Right lobe of liver (tissue), 6 donors: Measurements from ENCODE around the gene TMEM207. TPM values are rescaled to one million over a fixed set of nuclear protein-coding genes. Genes with fewer than 3 reads are reported as not detected.

Experiments used
- ATAC-seq, 4 donors: fragments of 200-7000 bp; cut with Tn5 transposase; one replicate each; pipeline ENCODE4 v1.9.1; 2020; ENCODE audit warnings: mild to moderate bottlenecking in 4 of 4, moderate library complexity in 4 of 4
- DNase-seq, 3 donors: peaks; one replicate each; pipeline ENCODE4 v3.0.0-alpha.2; 2020
- H3K27ac ChIP-seq, 3 donors: fragments of 200-600 bp; one replicate each; pipeline ENCODE4 v1.8.0; 2022
- H3K27me3 ChIP-seq, 2 donors: fragments of 200-600 bp; one replicate each; pipeline ENCODE4 v1.8.0; 2022
- H3K36me3 ChIP-seq, 4 donors: fragments of 200-600 bp; sonication (generic) in 1 of 4; one replicate each; pipeline versions ENCODE4 v1.5.1 to v1.8.0; 2017 to 2022; ENCODE audit warnings: control low read depth in 1 of 4
- H3K4me1 ChIP-seq, 4 donors: fragments of 200-600 bp; sonication (generic) in 1 of 4; one replicate each; pipeline versions ENCODE4 v1.5.1 to v1.8.0; 2017 to 2022; ENCODE audit warnings: control low read depth in 1 of 4
- H3K4me3 ChIP-seq, 3 donors: fragments of 200-600 bp; one replicate each; pipeline ENCODE4 v1.8.0; 2022
- H3K9me3 ChIP-seq, 4 donors: fragments of 200-600 bp; sonication (generic) in 1 of 4; one replicate each; pipeline versions ENCODE4 v1.5.1 to v1.8.0; 2017 to 2022; ENCODE audit warnings: control low read depth in 1 of 4
- CTCF ChIP-seq, 4 donors: fragments of 200-600 bp in 3 of 4; fragments of 450-650 bp in 1 of 4; IDR thresholded peaks; one replicate each; pipeline versions ENCODE4 v1.5.1 to v1.8.0; 2016 to 2022; ENCODE audit warnings: antibody characterized with exemption in 4 of 4, mild to moderate bottlenecking in 2 of 4
- POLR2A ChIP-seq: fragments of 450-650 bp; IDR thresholded peaks from one replicate; pipeline ENCODE4 v1.6.1; 2017; ENCODE audit warnings: antibody characterized with exemption, mild to moderate bottlenecking
- WGBS: methylation state at CpG from one replicate; pipeline ENCODE4 v1.1.6; 2018; ENCODE audit warnings: low coverage, low lambda C conversion rate; ENCODE audit not compliant: insufficient coverage; ENCODE audit errors: missing lambda C conversion rate; 5-methylcytosine and 5-hydroxymethylcytosine counted together
- intact Hi-C, 2 donors: fragments of 100-400 bp; cut with DNase I; formaldehyde crosslinking; loops; one replicate each; pipeline versions ENCODE4 v1.11.2 to v1.14.1; 2022
- total RNA-seq, 6 experiments: library from RNA; depleted of rRNA in 2 of 6; stranded (reverse); fragments of >200 nt in 2 of 6; fragmentation: NEBNext Ultra II Directional in 3 of 6; extraction: Animal tissue kit (Norgen Biotek cat#: 25700) in 3 of 6; gene quantifications; one replicate each; pipeline versions ENCODE4 v1.1.0 to v1.2.4, GENCODE V29; 2016 to 2023
- donor health status: DM: no; HTN: yes; CAD: no.
- donor health status: DM: no; HTN: no; CAD: no.
- donor health status: DM: no; HTN: no; CAD: no.
- donor health status: DM: no; HTN: yes; CAD: no.
- donor health status: DM: no; HTN: yes; CAD: no.

The TMEM207 gene
- total RNA-seq, 6 experiments from 2014 or later: not detected

GRCh38 chr3:190385731-190386688 lies 63.7 kb downstream of the TMEM207 start:
- Histone ChIP-seq H3K27me3 (no peaks in the 10 kb centered on the region), H3K27ac (no peak overlapping the region), H3K9me3 (no peaks in the 10 kb centered on the region), H3K4me1 (no peaks in the 10 kb centered on the region), H3K36me3 (no peaks in the 10 kb centered on the region), H3K4me3 (no peak overlapping the region)
- 53% methylated on average over 7 of the region's 8 CpGs for WGBS
- no peak for TF ChIP-seq CTCF (IDR thresholded peaks at IDR 0.05)
- no peak for TF ChIP-seq POLR2A
- DNase-seq (no peak), ATAC-seq (peak in 1 of 4 donors; percentile 27)
- intact Hi-C loops: no loop called here

GRCh38 chr3:190384309-190384756 lies 65.4 kb downstream of the TMEM207 start:
- WGBS: 4% methylated on average over 2 of the region's 2 CpGs
- no peak overlapping the region for H3K4me3 ChIP-seq
- no peaks in the 10 kb centered on the region for H3K4me1 ChIP-seq
- no peaks in the 10 kb centered on the region for H3K27me3 ChIP-seq
- ATAC-seq: peak; percentile 98 to 100 (median 100)
- H3K36me3 ChIP-seq: no peaks in the 10 kb centered on the region
- peak; percentile 49 to 78 (median 66) for DNase-seq
- H3K9me3 ChIP-seq: no peaks in the 10 kb centered on the region
- TF ChIP-seq CTCF (IDR thresholded peaks at IDR 0.05) (peak; percentile 83 to 91 (median 88)), POLR2A (no peak)
- H3K27ac ChIP-seq: no peak overlapping the region
- intact Hi-C loops: no loop called here

- no peak for ATAC-seq
- Histone ChIP-seq H3K9me3 (no peaks in the 10 kb centered on the region), H3K27ac (no peak overlapping the region), H3K4me1 (peaks cover 0 to 9% (median 0%) of the 10 kb centered on the region in 4 donors), H3K4me3 (no peak overlapping the region), H3K36me3 (no peaks in the 10 kb centered on the region), H3K27me3 (no peaks in the 10 kb centered on the region)
- no peak for DNase-seq
- intact Hi-C loops: no loop called here
- no peak for TF ChIP-seq CTCF (IDR thresholded peaks at IDR 0.05)
- no peak for TF ChIP-seq POLR2A
Measured at GRCh38 chr3:190382082-190382481, 67.6 kb downstream of the TMEM207 start.

- H3K4me1 ChIP-seq: peaks cover 0 to 9% (median 0%) of the 10 kb centered on the region in 4 donors
- no peaks in the 10 kb centered on the region for H3K9me3 ChIP-seq
- DNase-seq (no peak), ATAC-seq (no peak)
- intact Hi-C loops: no loop called here
- no peak overlapping the region for H3K27ac ChIP-seq
- no peaks in the 10 kb centered on the region for H3K36me3 ChIP-seq
- TF ChIP-seq CTCF (IDR thresholded peaks at IDR 0.05) (no peak), POLR2A (no peak)
- H3K27me3 ChIP-seq: no peaks in the 10 kb centered on the region
- H3K4me3 ChIP-seq: no peak overlapping the region
Measured at GRCh38 chr3:190381441-190381840, 68.3 kb downstream of the TMEM207 start.
